Ureter (tissue), 1 donor: ENCODE data around the gene ZNF573. TPM values are rescaled to one million over a fixed set of nuclear protein-coding genes. Genes with fewer than 3 reads are reported as not detected.
"Not testable (repeated sequence)": the region's sequence is repeated elsewhere in the genome, so short reads cannot be mapped to it uniquely, and the experiment has no call there.

ENCODE experiments used
- DNase-seq: peaks from one replicate; pipeline ENCODE4 v3.0.0-alpha.2; 2020; ENCODE audit warnings: low spot score
- total RNA-seq: library from RNA; stranded (reverse); gene quantifications from one replicate; pipeline ENCODE4 v1.2.4, GENCODE V29; 2023
- donor health status: DM: yes; HTN: yes; CAD: no.

The ZNF573 gene
- 15.7 TPM for total RNA-seq

DNA sequence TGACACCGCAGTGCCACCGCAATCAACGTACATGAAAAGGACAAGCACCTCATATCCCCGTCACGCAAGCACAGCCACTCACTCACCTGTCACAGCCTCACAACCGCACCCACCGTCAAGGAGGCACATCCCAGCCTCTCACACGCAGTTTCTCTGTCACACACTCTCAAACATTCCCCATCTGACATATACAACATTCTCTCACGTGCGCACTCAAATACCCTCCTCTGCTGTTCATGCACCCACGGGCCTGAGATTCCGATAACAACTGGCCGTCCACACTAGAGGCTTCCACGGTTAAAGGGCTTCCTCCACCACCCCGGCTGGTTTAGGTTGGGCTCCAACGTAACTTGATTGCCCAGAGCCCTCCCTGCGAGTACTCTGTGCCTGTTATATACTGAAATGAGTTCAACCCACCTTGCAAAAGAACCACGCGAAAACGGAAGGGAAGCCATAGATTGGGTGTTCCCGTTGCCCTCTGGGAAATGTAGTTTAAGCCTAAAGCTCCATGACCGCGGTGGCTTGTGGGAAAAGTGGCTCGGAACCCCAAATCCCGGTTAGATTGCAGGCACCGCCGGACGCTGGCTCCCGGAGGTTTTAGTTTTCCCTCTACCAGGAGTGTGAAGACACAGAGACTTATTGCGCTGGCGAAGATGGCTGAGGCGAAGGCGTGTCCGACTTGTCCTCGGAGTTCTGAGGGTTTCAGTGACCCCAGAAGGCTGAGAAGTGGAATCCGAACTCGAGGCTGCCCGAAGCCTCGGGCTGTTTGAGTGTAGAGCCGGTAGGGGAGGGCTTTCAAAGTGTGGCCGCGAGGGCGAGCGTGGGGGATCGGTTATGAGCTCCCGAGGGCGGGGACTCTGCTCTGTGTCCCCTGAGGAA is at the start of gene ZNF573:
ZNF573 (minus strand) TSS at position 460 of the 879 bp plus-strand sequence. CDS start 5,857 bp downstream, outside the sequence.
- DNase-seq = peak; percentile 86

GRCh38 chr19:37817180-37817981 is 38.0 kb upstream of the ZNF573 start:
- DNase-seq = peak; percentile 83

DNA sequence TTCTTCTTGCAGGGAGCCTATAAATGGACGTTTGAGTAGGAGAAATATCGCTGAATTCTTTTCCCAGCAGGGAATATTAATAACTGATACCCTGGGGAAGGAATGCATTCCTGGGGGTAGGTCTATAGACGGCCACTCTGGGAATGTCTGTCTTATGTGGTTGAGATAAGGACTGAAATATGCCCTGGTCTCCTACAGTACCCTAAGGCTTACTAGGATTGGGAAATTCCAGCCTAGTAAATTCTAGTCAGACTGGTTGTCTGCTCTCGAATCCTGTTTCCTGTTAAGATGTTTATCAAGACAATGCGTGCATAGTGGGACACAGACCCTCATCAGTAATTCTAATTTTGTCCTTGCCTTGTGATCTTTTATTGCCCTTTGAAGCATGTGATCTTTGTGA is 36.2 kb upstream of the ZNF573 start:
- DNase-seq = not testable (repeated sequence)

- DNase-seq = no peak
These were observed 34.0 kb upstream of the ZNF573 start for GRCh38 chr19:37813340-37813739.

- no peak for DNase-seq
These were observed 30.0 kb upstream of the ZNF573 start for GRCh38 chr19:37809366-37809765.

DNA sequence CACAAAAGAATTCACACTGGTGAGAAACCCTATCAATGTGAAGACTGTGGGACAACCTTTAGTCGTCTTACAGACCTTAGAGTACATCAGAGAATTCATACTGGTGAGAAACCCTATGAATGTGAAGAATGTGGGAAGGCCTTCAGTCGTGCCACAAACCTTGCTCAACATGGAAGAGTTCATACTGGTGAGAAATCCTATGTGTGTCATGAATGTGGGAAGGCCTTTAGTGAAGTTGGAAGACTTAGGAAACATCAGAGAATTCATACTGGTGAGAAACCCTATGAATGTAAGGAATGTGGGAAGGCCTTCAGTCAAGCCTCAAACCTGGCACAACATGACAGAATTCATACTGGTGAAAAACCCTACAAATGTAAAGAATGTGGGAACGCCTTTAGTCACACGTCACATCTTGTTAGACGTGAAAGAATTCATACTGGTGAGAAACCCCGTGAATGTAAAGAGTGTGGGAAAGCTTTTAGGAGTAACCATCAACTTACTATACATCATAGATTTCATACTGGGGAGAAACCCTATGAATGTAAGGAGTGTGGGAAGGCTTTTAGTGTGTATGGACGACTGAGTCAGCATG is 24.0 kb upstream of the ZNF573 start:
- no peak for DNase-seq

DNA sequence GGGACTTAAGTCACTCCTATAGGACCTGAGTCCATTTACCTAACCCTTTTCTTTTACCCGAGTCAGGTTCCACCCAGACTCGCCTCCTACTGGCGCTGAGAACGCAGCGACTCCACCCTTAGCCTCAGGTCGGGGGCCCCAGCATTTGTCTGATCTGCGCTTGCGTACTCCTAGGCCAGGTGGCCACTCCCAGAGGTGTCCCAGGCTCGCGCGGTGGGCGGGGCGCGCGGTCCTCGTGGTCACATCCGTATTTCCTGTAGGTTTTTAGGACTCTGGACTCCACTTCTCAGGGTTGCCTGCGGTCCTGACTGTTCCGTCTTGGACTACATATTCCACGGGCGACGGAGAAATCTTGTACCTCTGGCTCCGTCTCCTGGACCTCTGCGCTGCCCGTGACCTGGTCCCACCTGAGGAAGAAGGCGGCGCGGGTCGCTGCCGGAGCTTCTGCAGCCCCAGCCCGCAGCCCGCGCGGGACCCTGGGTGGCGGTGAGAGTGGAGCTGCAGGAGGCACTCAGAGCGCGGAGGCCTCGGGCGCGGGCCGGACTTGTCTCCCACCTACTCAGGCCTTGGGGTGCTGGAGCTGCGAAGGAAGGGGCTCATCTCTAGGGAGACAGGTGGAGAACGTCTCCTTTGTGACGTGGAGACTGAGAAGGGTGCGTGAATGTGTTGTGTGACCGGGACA is 11.0 kb upstream of the ZNF573 start:
- no peak for DNase-seq

DNA sequence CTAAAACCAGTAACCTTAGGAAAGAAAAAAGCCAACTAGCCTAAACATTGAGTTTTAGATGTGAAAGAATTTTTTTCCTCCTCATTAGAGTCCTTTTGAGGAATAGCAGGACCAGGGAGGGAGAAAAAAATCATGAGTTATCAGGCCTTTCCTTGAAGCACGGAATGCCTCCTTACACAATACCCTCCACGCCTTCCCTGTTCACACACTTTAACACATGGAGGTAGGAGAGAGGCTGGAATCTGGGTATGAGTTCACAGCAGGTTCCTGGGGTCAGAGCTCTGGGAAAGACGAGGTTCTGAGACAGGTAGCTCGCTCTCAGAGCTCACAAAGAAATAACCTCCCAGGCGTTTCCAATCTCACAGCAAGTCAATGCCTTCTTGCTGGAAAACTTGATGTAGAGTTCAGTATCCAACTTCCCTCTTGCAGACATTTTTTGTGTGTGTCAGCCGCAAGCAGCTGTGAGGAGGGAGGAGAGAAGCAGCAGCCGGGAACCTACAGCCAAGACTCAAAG is 716 bp downstream of the ZNF573 start:
- no peak for DNase-seq

DNA sequence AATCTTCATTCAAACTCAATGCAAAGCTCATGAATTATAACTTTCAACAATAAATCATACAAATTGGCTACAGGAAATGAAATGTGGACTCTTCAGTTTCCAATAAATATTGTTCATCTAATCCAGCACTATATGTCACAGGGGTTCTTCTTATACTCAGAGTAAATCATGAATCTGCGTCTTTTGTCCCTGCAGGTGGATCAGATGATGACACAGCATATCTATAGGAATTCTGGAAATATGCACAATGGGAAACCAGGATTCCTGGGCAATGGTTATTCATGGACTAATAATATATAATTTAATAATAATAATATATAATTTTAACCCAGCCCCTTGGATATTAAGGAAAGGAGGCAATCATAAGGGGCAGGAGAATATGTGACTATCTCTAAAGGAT is 8.4 kb downstream of the ZNF573 start:
- DNase-seq = no peak

DNA sequence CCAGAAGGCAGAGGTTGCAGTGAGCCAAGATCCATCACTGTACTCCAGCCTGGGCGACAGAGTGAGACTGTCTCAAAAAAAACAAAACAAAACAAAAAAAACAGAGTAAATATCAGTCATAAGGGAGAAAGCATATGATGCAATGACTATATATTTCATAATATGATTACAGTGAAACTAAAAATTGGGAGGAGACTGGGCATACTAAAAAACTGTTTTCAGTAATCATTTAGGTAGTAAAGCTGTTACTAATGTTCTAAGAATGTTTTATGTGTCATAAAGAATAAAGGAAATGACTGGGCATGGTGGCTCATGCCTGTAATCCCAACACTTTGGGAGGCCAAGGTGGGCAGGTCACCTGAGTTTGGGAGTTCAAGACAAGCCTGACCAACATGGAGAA is 15.9 kb downstream of the ZNF573 start:
- no peak for DNase-seq

DNA sequence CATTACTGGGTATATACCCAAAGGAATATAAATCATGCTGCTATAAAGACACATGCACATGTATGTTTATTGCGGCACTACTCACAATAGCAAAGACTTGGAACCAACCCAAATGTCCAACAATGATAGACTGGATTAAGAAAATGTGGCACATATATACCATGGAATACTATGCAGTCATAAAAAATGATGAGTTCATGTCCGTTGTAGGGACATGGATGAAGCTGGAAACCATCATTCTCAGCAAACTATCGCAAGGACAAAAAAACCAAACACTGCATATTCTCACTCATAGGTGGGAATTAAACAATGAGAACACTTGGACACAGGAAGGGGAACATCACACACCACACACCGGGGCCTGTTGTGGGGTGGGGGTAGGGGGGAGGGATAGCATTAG is 21.7 kb downstream of the ZNF573 start:
- DNase-seq = not testable (repeated sequence)

- DNase-seq = no peak
These were observed 41.0 kb downstream of the ZNF573 start for GRCh38 chr19:37738371-37738770.

DNA sequence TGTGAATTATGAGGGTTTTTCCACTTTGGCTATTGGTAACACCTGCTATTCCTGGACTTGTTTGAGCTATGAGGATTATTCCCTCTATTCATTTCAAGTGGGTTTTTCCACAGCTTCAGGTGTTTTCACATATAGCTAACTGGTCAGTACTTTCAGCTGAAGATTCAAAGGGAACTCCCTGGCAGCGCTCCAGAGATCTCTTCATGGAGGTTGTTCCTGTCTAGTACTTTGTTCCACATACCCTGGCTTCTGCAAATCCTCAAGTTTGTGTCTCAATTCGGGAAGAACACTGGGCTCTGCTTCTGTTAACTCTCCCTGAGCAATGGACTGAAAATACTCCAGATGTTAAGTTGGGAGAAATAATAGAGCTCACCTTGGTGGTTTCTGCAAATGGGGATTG is 54.2 kb downstream of the ZNF573 start:
- no peak for DNase-seq

- no peak for DNase-seq
These were observed 59.5 kb downstream of the ZNF573 start for GRCh38 chr19:37719927-37720265.

DNA sequence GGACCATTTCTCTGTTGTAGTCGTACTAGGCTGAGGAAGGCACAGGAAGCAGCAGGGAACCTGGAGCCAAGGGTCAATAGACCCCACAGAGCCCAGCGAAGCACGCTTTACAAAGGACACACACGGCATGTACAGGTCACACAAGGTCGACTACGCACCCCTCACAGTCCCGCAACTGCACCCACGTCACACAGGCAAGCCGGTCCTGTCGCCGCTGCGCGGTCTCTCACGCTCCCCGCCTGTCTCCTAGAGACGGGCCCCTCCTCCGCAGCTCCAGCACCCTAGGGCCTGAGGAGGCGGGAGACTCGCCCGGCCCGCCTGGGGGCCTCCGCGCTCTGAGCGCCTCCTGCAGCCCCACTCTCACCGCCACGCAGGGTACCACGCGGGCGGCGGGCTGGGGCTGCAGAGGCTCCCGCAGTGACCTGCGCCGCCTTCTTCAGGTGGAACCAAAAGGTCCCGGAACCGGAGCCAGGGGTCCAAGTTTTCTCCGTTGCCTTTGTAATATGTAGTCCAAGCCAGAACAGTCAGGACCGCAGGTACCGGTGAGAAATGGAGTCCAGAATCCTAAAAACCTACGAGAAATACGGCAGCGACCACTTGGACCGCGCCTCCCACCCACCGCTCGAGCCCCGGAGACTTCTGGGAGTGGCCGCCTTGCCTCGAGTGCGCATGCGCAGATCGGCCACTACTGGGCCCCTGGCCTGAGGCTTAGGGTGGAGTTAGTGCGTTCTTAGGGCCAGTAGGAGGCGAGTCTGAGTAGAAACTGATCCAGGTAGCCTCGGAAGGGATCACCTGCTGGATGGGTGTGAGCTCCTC is 60.1 kb downstream of the ZNF573 start, which contains the start of gene ZNF607:
ZNF607 (minus strand) TSS at position 651 of the 816 bp plus-strand sequence. CDS start 8,143 bp downstream, outside the sequence.
- peak; percentile 92 for DNase-seq

GRCh38 chr19:37718304-37718703 is 61.1 kb downstream of the ZNF573 start:
- DNase-seq = no peak

GRCh38 chr19:37716140-37716539 is 63.2 kb downstream of the ZNF573 start:
- no peak for DNase-seq

- no peak for DNase-seq
These were observed 73.3 kb downstream of the ZNF573 start for GRCh38 chr19:37706052-37706605.

DNA sequence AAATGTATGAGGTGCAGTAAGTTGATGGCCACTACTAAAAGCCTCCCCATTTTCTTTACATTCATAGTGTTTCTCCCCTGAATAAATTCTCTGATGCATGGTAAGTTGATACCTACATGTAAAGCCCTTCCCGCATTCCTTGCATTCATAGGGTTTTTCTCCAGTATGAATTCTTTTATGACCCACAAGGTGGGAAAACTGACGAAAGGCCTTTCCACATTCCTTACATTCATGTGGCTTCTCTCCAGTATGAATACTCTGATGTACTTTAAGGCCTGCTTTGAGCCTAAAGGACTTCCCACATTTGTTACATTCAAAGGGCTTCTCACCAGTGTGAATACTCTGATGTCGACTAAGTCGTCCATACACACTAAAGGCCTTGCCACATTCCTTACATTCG is 80.3 kb downstream of the ZNF573 start:
- no peak for DNase-seq

DNA sequence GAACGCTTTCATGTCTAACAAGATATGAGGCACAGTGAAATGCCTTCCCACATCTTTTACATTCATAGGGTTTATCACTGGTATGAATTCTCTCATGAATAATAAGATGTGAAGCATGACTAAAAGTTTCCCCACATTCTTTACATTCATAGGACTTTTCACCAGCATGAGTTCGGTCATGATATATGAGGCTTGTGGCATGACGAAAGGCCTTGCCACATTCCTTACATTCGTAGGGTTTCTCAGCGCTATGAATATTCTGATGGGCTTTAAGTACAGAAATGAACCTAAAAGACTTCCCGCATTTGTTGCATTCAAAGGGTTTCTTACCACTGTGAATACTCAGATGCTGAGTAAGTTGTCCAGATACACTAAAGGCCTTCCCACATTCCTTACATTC is 81.2 kb downstream of the ZNF573 start:
- no peak for DNase-seq
